GM12878 (cell line): ENCODE measurements around the gene IL1RL1. TPM values are rescaled to one million over a fixed set of nuclear protein-coding genes. Genes with fewer than 3 reads are reported as not detected.

Source experiments
- ATAC-seq: fragments of 200-7000 bp; cut with Tn5 transposase; 3 replicates; pipeline ENCODE4 v1.9.1; 2020; ENCODE audit warnings: mild to moderate bottlenecking, moderate library complexity
- BruUV-seq: library from RNA; stranded (reverse); fragments of 400-500 nt; replicated peaks from 2 replicates; lab custom pipeline; 2021; lab: Mats Ljungman, UMichigan
- CTCF ChIA-PET: fragments of 300-600 bp; sonication (Branson Sonifier 250); formaldehyde crosslinking; extraction: SDS; loops from one replicate; lab custom pipeline; 2021; ENCODE audit warnings: inconsistent platforms; lab: Yijun Ruan, JAX
- POLR2A ChIA-PET: fragments of 350-600 bp; formaldehyde crosslinking; extraction: SDS; loops from one replicate; lab custom pipeline; 2021; ENCODE audit warnings: inconsistent platforms; lab: Charles Lee
- RAD21 ChIA-PET: fragments of 300-600 bp; sonication (Branson Sonifier 250); formaldehyde crosslinking; loops from one replicate; lab custom pipeline; 2023; ENCODE audit warnings: antibody characterized with exemption; ENCODE audit not compliant: unreplicated experiment; lab: Charles Lee
- SMC1A ChIA-PET: fragments of 300-600 bp; sonication (Branson Sonifier 250); formaldehyde crosslinking; loops from one replicate; lab custom pipeline; 2023; ENCODE audit not compliant: unreplicated experiment, uncharacterized antibody; lab: Charles Lee
- DNase-seq: peaks from one replicate; pipeline ENCODE4 v3.0.0-alpha.2; 2011; ENCODE audit warnings: low read depth, low spot score
- FAIRE-seq: peaks from 3 replicates; lab custom pipeline; 2011; peaks lifted over from hg19 to GRCh38; lab: Jason Lieb, UNC
- H2AFZ ChIP-seq: 2 replicates; pipeline ENCODE4 v1.6.0; 2011; ENCODE audit warnings: low read depth, low read length, control low read depth; ENCODE audit not compliant: control insufficient read depth
- H3K27ac ChIP-seq: 2 replicates; pipeline ENCODE4 v1.5.1; 2011; ENCODE audit warnings: control low read depth; ENCODE audit not compliant: control insufficient read depth, insufficient read depth
- H3K27me3 ChIP-seq, 2 experiments: replicated peaks in 1 of 2; 2 replicates each; pipeline versions ENCODE4 v1.6.0 to v1.6.1; 2011; ENCODE audit warnings: low read length in 1 of 2; ENCODE audit not compliant: control insufficient read depth in 2 of 2, insufficient read depth in 2 of 2
- H3K36me3 ChIP-seq, 2 experiments: 2 replicates each; pipeline ENCODE4 v1.5.1; 2011; ENCODE audit warnings: low read length in 1 of 2; ENCODE audit not compliant: control insufficient read depth in 2 of 2, insufficient read depth in 2 of 2
- H3K4me1 ChIP-seq: 2 replicates; pipeline ENCODE4 v1.6.1; 2011; ENCODE audit warnings: mild to moderate bottlenecking, low read length, moderate library complexity, mixed read lengths; ENCODE audit not compliant: control insufficient read depth, insufficient read depth
- H3K4me2 ChIP-seq: 2 replicates; pipeline ENCODE4 v1.6.0; 2011; ENCODE audit warnings: control low read depth; ENCODE audit not compliant: control insufficient read depth, insufficient read depth
- H3K4me3 ChIP-seq: fragments of 200-600 bp; sonication (generic); 2 replicates; pipeline ENCODE4 v1.5.1; 2016
- H3K79me2 ChIP-seq: 2 replicates; pipeline ENCODE4 v1.6.0; 2011; ENCODE audit warnings: low read length; ENCODE audit not compliant: control insufficient read depth, insufficient read depth
- H3K9ac ChIP-seq: 2 replicates; pipeline ENCODE4 v1.8.0; 2011; ENCODE audit warnings: low read length, control low read depth, mixed read lengths; ENCODE audit not compliant: control insufficient read depth, insufficient read depth
- H3K9me3 ChIP-seq: replicated peaks from 3 replicates; pipeline ENCODE4 v1.5.1; 2011; ENCODE audit warnings: mild to moderate bottlenecking, low read length; ENCODE audit not compliant: control insufficient read depth, insufficient read depth
- H4K20me1 ChIP-seq: 2 replicates; pipeline ENCODE4 v1.6.0; 2011; ENCODE audit not compliant: control insufficient read depth, insufficient read depth
- BHLHE40 ChIP-seq, 2 experiments: fragments of 450-650 bp in 1 of 2; IDR thresholded peaks; 2 replicates each; pipeline ENCODE4 v1.6.1; 2011 to 2017; ENCODE audit warnings: low read depth in 2 of 2, borderline replicate concordance in 1 of 2, improper control_type of control experiment in 1 of 2, low read length in 1 of 2, mild to moderate bottlenecking in 1 of 2
- BRCA1 ChIP-seq: IDR thresholded peaks from 2 replicates; pipeline ENCODE4 v1.6.1; 2011; ENCODE audit warnings: low read depth, low read length, improper control_type of control experiment
- ESRRA ChIP-seq: IDR thresholded peaks from 2 replicates; pipeline ENCODE4 v1.6.1; 2012; ENCODE audit warnings: mild to moderate bottlenecking, low read length, improper control_type of control experiment
- ETV6 ChIP-seq, 2 experiments: fragments of 450-650 bp in 1 of 2; IDR thresholded peaks in 1 of 2; conservative IDR thresholded peaks in 1 of 2; 2 replicates each; pipeline ENCODE4 v1.6.1; 2014; ENCODE audit warnings: antibody characterized with exemption in 1 of 2, borderline replicate concordance in 1 of 2, low read depth in 1 of 2, mild to moderate bottlenecking in 1 of 2, moderate library complexity in 1 of 2
- GABPA ChIP-seq: IDR thresholded peaks from 2 replicates; pipeline ENCODE4 v1.6.1; 2014; ENCODE audit warnings: antibody characterized with exemption, low read depth, mild to moderate bottlenecking, inconsistent platforms
- LARP7 ChIP-seq: fragments of 450-650 bp; IDR thresholded peaks from 2 replicates; pipeline ENCODE4 v1.6.1; 2017; ENCODE audit warnings: mild to moderate bottlenecking
- NFIC ChIP-seq: IDR thresholded peaks from 2 replicates; pipeline ENCODE4 v1.6.1; 2012; ENCODE audit warnings: low read depth, mild to moderate bottlenecking, inconsistent platforms, low read length, moderate library complexity
- NFXL1 ChIP-seq: fragments of 450-650 bp; IDR thresholded peaks from 2 replicates; pipeline ENCODE4 v1.6.1; 2017; ENCODE audit warnings: antibody characterized with exemption, mild to moderate bottlenecking, borderline replicate concordance
- NR2C2 ChIP-seq: IDR thresholded peaks from 2 replicates; pipeline ENCODE4 v1.6.1; 2011; ENCODE audit warnings: borderline replicate concordance, low read depth; ENCODE audit not compliant: control insufficient read depth, insufficient read length
- RFX5 ChIP-seq: IDR thresholded peaks from 2 replicates; pipeline ENCODE4 v1.6.1; 2011; ENCODE audit warnings: low read depth, low read length, improper control_type of control experiment
- SRF ChIP-seq, 2 experiments: IDR thresholded peaks; 2 replicates each; pipeline ENCODE4 v1.6.1; 2011; ENCODE audit warnings: low read depth in 2 of 2, low read length in 2 of 2, mild to moderate bottlenecking in 1 of 2, moderate library complexity in 1 of 2
- SUZ12 ChIP-seq: fragments of 200-600 bp; sonication (generic); IDR thresholded peaks from one replicate; pipeline ENCODE4 v1.6.1; 2018; ENCODE audit warnings: antibody characterized with exemption, mild to moderate bottlenecking; ENCODE audit not compliant: unreplicated experiment
- ZBED1 ChIP-seq: IDR thresholded peaks from 2 replicates; pipeline ENCODE4 v1.6.1; 2016; ENCODE audit warnings: borderline replicate concordance
- ZSCAN29 ChIP-seq: fragments of 450-650 bp; IDR thresholded peaks from 2 replicates; pipeline ENCODE4 v1.6.1; 2017; ENCODE audit warnings: mild to moderate bottlenecking, moderate library complexity
- WGBS: methylation state at CpG from one replicate; pipeline ENCODE4 v1.1.6; 2016; ENCODE audit warnings: low lambda C conversion rate; ENCODE audit not compliant: insufficient replicate concordance, insufficient coverage; ENCODE audit errors: missing lambda C conversion rate; 5-methylcytosine and 5-hydroxymethylcytosine counted together
- in situ Hi-C: fragments of 300-500 bp; cut with MboI; formaldehyde crosslinking; loops from 9 replicates; pipeline ENCODE4 v1.14.3; 2018; ENCODE audit warnings: mixed read lengths
- intact Hi-C: fragments of 100-400 bp; cut with micrococcal nuclease; formaldehyde crosslinking; loops from one replicate; pipeline ENCODE4 v1.14.2; 2022; ENCODE audit not compliant: unreplicated experiment
- polyA plus RNA-seq, 11 experiments: library from polyadenylated mRNA; depleted of rRNA in 4 of 11; unstranded in 6 of 11; stranded (reverse) in 5 of 11; fragments of >200 nt; fragmentation: Nextera tagmentation in 4 of 11; fragmentation: Illumina TruSeq in 1 of 11; extraction: Ambion mirVana in 4 of 11; extraction: Trizol in 1 of 11; gene quantifications; 1 replicate in 1 of 11; 2 replicates in 10 of 11; pipeline versions ENCODE4 v1.2.1 to v1.2.3, GENCODE V29; 2011 to 2016; ENCODE audit warnings: inconsistent platforms in 2 of 11, missing spikeins in 2 of 11, low read depth in 1 of 11
- total RNA-seq, 4 experiments: library from RNA; depleted of rRNA in 3 of 4; stranded (reverse); fragments of >200 nt in 3 of 4; fragmentation: Illumina TruSeq in 1 of 4; extraction: Trizol in 1 of 4; gene quantifications; 2 replicates each; pipeline versions ENCODE4 v1.2.1 to v1.2.3, GENCODE V29; 2013 to 2021
- TF ChIP-seq, protein P1 (sequence below): fragments of 450-650 bp; IDR thresholded peaks from 2 replicates; pipeline ENCODE4 v1.6.1; 2014; ENCODE audit warnings: mild to moderate bottlenecking

Gene IL1RL1
- total and polyA plus RNA-seq, 10 of the 15 experiments (the other 5 are each of a cell fraction or from before 2014, with no cell fraction given): 0.08 to 0.18 TPM; not detected in 8

DNA sequence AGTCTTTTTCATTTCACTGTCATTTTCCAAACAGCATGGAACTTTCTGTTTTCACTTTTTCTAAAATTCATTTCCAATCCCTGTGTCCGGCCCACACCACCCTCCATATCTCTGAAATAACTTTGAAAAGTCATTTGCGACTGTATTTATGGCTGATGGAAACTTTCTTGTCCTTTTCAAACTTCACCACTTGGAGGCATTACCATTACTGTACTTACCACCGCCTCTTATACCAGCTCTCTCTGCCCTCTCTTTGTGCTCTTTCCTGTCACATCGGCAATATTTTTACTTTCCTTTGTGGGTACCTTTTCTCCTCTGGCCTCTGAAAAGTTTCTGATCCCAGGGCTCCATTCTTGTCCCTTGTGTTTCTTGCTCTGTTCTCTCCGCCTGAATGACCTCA is 39.5 kb upstream of the IL1RL1 start (continued):
- TF ChIP-seq BRCA1 (no peak), NFIC (no peak), GABPA (no peak), ZSCAN29 (no peak), NFXL1 (no peak)
- TF ChIP-seq, protein P1, sequence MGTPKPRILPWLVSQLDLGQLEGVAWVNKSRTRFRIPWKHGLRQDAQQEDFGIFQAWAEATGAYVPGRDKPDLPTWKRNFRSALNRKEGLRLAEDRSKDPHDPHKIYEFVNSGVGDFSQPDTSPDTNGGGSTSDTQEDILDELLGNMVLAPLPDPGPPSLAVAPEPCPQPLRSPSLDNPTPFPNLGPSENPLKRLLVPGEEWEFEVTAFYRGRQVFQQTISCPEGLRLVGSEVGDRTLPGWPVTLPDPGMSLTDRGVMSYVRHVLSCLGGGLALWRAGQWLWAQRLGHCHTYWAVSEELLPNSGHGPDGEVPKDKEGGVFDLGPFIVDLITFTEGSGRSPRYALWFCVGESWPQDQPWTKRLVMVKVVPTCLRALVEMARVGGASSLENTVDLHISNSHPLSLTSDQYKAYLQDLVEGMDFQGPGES: no peak

DNA sequence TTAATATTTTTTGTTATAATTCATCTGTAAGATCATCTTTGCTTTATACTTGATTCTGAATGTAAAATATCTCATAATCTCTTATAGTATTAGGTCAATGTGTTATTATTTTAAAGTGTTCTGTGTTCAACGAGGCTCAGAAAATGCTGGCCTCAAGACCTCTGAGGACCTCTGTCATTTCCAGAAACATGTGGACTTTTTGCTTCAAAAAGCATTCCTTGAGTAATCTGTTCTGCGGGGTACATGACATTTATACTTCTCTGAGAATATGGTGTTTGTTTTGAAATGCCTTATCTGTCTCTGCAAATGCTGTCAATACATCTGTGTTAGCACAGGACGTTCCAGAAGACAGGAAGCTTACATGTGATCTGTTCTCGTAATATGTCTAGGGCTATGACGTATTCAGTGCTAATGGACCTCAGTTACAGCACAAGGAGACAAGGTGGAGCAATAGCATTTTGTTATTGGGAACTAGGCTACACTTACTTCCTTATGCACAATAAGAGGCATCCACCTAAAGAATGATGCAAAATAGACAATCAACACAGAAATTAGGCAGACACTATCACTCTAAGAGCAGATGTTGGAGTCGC is 37.6 kb upstream of the IL1RL1 start:
- in situ Hi-C loops (no loop called here), intact Hi-C loops (no loop called here)
- BruUV-seq: no TSS peak
- Histone ChIP-seq H3K27ac (no peak overlapping the region), H4K20me1 (no peaks in the 10 kb centered on the region), H3K79me2 (no peaks in the 10 kb centered on the region), H3K4me1 (no peaks in the 10 kb centered on the region), H3K9ac (no peak overlapping the region), H3K4me2 (no peak overlapping the region), H3K4me3 (no peak overlapping the region), H2AFZ (no peak overlapping the region), H3K27me3 (no peaks in the 10 kb centered on the region), H3K9me3 (no peaks in the 10 kb centered on the region), H3K36me3 (no peaks in the 10 kb centered on the region)
- WGBS: 25% methylated on average over 6 of the region's 6 CpGs
- TF ChIP-seq LARP7: no peak
- no peak for TF ChIP-seq BHLHE40 (IDR thresholded peaks at IDR 0.05; ENCODE audit: borderline replicate concordance in 1 of 2, low read depth in 2 of 2, low read length in 1 of 2)
- no peak for TF ChIP-seq ESRRA
- no peak for TF ChIP-seq NR2C2
- TF ChIP-seq ETV6 (conservative IDR thresholded peaks at IDR 0.05 in 1 of 2, IDR thresholded peaks at IDR 0.05 in 1 of 2; ENCODE audit: borderline replicate concordance in 1 of 2, low read depth in 1 of 2): no peak
- no peak for TF ChIP-seq RFX5
- TF ChIP-seq SUZ12: no peak
- no peak for TF ChIP-seq ZBED1
- no peak for TF ChIP-seq SRF (IDR thresholded peaks at IDR 0.05; ENCODE audit: low read depth in 2 of 2, low read length in 2 of 2)
- ATAC-seq (no peak), DNase-seq (no peak), FAIRE-seq (no peak)
- POLR2A ChIA-PET: no interaction called here
- SMC1A ChIA-PET: interaction anchor here (0.9 to 1.0 kb wide), 2 partner anchors 10 to 33 kb away, joined by 3 to 4 read pairs; no protein-coding TSS in a partner anchor
- RAD21 ChIA-PET: no interaction called here
- CTCF ChIA-PET: interaction anchor here (1.0 to 1.2 kb wide), 2 partner anchors 22 to 379 kb away, joined by 3 read pairs; no protein-coding TSS in a partner anchor
